GM21528 (cell line): ENCODE results near the gene MFNG.

Experiments used
- ATAC-seq: cut with Tn5 transposase; IDR thresholded peaks from one replicate; pipeline ENCODE4 v1.9.1; 2021; ENCODE audit warnings: mild to moderate bottlenecking, moderate library complexity; ENCODE audit not compliant: unreplicated experiment, low FRiP score

Gene MFNG

DNA sequence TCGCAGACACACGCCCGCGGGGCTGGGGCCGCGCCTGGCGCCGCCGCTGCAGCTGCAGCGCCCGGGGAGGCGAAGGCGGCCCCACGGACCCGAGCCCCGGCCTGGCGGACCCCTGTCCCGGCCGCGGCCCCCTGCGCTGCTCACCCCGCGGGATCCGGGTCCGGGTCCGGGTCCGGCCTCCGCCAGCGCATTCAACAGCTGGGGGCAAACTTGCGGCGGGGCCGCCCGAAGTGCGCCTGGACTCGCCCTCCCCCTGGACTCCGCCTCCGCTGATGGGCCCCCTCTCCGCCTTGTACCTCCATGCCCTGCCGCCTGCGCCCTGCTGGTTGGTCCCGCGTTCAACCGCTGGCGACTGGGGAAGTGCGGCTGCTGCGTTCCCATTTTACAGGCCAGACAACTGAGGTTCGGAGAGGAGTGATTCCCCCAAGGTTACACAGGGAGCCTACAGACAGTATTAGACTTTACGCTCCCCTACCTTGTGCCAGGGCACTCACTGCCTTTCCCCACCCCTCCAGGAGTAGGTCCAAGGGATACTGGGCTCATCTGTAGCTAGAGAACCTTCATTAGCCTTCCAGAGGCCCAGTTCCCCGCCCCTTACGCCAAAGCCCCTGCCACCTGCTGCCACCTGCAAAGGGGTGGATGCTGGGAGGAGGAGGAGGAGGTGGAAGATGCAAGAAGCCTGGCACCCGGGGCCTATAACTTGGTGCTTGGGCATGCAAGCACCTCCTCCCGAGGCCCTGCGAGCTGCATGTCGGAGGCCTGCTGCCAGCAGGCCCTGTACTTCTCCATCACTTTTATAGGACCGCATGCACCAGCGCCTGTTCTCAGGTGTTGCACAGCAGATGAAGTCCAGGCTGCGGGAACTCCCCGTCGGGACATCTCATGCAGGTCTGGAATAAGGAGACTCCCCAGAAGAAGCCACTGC, 58.2 kb downstream of the MFNG start:
- ATAC-seq: no peak

DNA sequence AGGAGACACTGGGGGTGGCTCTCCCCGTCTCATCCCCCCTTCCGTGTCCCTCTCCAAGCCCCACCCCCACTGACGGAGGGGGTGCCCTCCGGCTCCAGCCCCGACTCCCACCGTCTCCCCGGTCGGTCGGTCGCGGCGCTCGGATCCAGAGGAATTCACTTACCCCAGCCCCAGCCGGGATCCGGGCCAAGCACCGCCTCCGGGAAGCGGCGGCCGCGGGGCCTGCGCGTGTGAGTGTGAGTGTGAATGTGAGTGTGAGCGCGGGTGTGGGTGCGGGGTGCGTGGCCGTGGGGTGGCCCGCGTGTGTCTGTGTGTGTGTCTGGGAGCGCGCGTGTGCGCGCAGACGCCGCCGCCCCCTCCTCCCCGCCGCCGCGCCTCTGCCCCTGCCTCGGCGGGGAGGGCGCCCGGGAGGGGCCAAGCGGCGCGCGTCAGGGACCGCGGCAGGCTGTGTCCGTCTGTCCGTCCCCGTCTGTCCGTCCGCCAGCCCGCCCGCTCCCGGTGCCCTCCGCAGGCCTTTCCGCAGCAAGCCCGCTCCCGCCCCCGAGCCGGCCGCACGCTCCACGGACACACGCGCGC, 59.0 kb downstream of the MFNG start, which contains the start of gene ELFN2:
ELFN2 (minus strand) TSS at position 345 of the 576 bp plus-strand sequence. CDS start 51,945 bp downstream, outside the sequence.
- no peak for ATAC-seq

DNA sequence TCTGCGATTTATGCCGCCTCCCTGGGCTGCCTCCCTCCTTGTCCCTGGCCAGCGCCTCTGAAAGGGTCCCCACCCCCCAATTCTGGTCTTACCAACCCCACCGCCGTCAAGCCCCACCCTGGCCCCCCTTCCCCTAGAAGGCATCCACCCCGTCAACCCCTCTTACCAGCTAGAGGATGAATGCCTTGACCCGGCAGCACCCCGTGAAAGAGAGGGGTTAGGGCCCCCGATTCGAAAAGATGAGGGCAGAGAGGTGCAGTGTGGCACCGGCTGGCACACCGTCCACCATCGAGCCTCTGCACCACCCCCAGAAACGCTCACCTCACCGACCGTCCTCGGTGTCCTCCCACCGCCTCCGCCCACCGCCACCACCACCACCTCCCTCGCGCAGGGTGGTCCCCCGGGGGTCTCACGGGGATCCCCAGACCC, 59.5 kb downstream of the MFNG start:
- no peak for ATAC-seq

DNA sequence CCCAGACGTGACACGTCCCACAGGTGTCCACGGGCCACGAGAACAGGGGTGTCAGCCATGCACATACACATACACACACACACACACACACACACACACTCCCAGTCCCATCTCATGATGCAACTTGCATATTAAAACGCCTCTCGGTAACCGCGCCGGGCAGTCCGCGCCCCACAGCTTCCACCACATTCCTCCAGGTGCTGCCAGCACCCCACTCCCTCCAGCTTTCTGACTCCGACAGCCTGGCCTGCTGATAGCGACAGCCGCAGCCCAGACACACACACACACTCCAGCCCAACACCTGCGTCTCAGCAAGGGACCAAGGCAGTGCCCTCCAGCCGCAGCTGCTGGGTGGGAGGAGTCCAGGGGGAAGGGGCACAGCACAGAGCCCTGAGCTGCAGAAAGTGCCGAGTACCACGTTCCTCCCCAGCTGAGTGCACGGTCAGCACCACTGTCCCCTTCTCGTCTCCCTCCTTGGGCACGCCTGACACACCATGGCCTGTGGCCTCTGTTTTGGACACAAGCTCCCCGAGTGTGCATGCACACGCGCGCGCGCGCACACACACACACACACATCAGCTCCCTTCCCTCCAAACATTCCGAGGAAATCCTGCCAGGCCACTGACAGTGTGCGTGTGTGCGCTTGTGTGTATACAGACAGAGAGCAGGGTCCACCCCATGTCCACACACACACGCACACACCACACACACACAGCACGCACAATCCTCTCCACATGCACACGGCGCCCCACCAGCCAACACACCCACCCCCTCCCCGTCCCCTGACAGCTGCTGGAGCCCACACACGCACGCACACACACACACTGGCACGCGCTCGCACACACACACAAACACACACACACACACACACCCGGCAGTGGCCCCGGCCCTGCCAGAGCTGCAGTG, 60.1 kb downstream of the MFNG start:
- no peak for ATAC-seq

DNA sequence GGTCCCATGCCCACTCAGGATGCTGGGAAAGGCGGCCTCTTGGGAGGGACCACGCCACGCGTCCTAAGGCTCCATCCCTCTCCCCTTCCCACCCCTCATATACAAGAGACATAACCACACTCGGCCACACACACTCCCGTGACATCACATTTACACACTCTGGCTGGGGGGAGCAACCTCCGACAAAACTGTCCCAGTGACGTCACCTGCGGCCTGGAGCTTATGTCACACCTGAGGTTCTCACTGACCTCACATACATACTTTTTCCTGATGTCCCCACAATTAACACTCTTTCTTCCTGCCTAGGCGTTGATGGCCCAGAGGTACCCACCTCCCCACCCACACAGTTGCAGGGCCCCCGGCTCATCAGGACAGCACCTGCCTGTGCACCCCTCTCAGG, 60.8 kb downstream of the MFNG start:
- no peak for ATAC-seq

DNA sequence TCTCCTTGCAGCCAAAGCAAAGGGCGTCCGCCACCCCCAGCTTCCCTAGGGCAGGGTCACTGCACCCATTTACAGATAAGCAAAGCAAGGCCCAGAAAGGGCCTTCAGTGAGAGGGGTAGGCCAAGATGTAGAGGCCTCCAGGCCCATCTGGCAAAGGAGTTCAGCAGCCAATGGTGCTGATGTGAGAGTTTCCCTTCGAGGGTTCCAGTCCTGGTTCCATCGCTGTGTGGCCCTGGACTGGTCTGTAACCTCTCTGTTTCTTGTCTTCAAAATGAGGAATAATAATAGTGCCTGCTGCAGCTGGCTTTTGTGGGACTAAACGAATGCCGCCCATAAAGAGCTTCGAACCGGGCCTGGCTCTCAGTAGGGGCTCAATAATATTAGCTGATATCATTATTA, 62.9 kb downstream of the MFNG start:
- ATAC-seq: no peak

DNA sequence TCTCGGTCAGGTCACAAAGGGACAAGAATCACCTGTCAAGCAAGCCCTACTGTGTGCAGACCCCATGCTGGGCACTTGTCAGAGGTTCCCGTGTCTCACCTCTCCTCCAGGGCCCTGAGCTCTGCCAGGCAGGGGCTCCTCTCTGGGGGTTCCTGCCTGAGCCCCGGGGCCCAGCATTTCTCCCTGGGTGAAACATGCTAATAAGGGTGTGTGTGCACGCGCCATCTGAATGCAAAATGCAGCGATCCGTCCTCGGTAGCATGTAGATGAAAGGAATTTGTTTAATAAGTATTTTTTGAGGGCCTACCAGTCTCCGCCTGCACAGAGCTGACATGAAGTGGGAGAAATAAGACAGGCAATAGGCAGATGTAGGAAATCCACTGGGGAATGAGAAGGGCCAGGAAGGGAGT, 64.7 kb downstream of the MFNG start:
- no peak for ATAC-seq

DNA sequence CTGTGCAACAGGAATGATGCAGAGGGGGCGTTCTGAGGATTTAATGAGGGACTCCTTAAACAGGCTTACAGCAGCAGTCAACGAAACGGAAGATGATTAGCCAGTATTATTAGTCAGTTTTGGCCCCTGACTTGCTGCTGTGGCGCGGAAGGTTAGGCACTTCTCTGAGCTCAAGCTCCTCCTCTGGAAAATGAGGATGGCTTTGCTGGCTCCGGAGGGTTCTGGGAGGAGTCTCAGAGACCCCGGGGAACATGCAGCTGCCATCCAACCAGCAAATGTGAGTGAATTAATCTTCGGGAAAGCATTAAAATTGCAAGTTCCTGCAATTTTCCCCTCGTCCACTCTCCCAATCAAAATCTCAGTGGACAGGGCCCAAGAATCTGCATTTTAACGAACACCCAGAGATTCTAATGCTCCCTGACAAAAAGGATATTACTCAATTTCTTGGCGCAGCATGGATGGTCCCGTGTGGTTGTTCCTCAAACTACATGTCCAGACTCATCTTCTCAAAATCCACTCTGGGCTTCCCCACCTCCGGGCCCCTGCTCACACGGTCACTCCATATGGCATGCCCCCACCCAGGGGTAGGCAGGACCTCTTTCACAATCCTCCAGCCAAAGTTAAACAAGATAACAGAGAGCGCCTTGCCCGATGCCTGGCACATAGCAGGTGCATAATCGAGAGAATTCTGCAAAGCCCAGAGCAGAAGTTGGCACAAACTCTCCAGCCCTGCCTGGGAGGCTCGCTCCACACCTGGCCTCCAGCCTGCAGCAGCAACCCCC, 65.3 kb downstream of the MFNG start:
- ATAC-seq: no peak

- ATAC-seq: no peak
Observed at GRCh38 chr22:37419969-37420685, 66.1 kb downstream of the MFNG start.

DNA sequence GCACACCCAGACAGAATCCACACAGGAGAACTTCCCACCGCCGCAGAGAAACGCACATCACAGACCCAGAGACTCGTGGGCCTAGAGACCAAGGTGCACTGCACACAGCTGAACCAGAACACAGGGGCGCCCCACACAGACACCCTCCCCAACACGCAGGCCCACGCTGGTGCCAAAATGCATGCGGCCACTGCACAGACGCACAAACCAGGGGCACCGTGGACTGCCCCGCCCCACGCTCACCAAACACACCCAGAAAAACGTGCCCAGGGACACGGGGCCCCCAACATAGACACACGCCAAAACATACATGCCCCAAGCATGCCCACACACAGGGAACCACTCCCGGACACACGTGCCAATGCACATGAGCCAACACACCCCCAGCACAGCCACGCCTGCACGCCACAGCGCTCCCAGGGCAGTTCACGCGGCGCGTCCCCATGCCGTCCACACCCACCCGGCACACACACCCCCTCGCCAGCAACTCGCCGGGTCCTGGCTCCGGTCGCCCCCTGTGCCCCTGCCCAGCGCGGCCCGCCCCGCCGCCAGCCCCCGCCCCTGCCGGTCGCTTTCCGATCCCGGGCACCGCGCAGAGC, 66.7 kb downstream of the MFNG start:
- no peak for ATAC-seq
